Stimulated activated CD4-positive, alpha-beta T cell treated with anti-CD3 and anti-CD28 coated beads, TNF-alpha, amount 100 ng/mL, for 1 hour (primary cell): ENCODE measurements around the gene PDE4B.

Experiments used
- DNase-seq, 3 donors: peaks; one replicate each; pipeline ENCODE4 v3.0.0-alpha.2; 2020; ENCODE audit warnings: low read depth in 3 of 3, low spot score in 1 of 3

PDE4B gene

GRCh38 chr1:66253330-66253921 is 460.7 kb downstream of the PDE4B start:
- no peak for DNase-seq

GRCh38 chr1:66254785-66255184 is 462.1 kb downstream of the PDE4B start:
- no peak for DNase-seq

DNA sequence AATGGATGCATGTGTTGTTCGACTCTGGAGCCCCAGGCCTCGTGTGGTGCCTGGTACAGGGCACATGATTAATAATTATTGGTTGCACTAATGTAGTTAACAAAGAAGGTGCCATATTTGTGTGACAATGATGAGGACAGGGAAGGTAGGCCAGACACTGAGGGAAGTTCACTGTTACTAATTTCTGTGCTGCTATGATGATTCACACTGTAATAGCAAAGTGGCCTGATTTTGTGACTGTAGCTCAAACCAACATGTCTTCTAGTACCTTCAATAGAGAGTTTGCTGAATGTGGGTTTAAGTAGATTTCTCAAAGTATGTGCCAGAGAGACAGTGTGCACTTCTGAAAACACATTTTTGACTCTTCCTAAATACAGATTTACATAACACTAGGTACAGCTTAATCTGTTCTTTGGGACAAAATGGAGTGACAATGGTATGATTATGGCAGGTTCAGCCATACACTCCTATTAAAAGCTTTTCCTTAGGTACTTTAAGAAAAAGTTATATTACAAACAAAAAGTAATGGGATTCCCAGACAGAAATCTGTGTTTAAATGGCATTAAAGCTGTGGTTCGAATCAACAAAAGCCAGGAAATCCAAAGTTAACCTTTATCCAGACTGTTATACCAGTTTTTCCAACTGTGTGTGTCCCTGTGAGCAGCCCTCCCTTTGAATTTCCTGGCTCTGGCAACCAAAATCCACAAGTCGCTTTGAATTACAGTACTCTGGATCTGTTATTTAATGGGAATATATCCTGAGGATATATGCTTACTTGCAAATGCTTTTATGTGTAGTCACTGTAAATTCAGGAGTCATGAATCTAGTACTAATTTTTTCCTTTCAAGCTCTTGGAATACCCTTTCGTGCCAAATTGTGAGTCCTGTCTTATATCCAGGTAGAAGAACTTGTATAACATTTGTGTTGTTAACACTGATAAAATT is 464.2 kb downstream of the PDE4B start:
- no peak for DNase-seq

DNA sequence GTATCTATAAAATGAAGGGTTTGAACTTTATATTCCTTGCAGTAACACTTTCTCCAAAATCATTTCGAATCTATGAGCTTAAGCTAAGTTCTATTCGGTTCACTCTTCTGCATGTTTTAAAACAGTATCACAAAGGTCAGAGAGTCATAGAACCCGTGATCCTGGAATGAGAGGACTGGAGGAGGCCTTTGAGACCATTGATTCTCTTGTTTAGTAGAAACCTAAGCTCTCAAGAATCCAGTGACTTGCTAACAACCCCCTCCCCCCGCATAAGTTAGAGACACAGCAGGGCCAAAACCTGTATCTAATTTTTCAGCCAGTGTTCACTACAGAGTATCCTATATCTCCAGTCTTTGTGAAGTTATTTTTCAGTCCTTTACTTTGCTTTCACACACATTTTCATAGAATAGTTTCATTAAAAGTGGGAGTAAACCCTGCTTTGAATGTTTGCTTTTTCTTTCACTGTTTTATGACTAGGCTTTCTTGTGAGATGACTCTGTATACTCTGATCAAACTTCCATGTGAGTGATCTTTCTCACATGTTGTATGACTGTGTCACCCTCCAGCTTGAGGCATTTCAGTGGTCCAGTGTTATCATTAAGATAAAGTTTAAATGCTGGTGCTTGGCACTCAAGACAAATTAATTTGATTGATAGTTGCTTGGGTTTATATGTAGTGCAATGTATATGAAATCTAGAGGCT is 465.9 kb downstream of the PDE4B start:
- DNase-seq, result no peak

DNA sequence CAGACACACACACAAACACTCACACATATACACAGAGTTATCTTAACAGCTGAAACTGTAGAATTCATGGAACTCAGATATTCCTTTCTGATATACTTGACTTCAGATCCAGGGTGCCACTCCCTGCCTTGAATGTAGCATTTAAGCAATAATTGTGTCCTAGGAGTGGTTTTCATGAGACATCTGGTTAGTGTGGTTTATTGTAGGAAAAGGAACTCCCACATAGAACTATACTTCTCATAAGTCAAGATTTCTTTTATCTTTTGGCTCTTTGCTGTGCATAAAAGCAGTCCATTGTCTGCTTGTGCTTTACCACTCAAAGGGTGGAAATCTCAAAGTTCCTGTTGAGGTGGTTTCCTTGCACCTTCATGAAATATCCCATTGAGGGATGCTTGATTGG is 468.7 kb downstream of the PDE4B start:
- DNase-seq, result no peak

DNA sequence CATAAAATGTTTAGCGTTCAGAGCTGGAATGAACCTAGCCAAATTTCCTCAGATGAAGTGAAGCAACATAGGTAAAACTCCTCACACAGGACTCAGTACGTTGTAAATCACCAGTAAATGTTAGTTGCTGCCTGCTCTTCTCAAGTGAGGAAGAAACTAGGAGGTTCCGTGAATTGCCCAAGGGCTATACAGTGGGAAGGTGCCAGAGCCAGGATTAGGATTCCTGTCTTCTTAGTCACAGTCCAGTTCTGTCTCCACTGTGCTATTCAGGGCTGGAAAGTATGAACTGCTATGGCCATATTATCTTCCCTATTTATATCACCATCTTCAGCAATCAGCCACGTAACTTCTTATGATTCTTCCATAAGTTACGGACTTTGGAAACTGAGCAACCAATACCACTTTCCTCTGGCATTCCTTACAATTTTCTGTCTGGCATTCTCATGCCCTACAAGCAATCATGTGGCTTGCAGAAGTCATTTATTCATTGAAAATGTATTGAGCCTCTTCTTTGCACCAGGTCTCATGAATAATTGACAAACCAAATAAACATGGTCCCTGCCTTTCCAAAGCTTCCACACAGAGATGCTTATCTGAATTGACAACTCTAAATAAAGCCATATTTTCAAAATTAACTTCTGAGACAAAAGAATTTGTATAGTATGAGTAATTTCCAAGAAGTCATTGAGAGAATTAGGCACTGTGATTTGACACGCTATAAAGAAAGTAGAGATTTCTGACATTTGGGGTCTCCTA is 469.7 kb downstream of the PDE4B start:
- DNase-seq, result no peak

DNA sequence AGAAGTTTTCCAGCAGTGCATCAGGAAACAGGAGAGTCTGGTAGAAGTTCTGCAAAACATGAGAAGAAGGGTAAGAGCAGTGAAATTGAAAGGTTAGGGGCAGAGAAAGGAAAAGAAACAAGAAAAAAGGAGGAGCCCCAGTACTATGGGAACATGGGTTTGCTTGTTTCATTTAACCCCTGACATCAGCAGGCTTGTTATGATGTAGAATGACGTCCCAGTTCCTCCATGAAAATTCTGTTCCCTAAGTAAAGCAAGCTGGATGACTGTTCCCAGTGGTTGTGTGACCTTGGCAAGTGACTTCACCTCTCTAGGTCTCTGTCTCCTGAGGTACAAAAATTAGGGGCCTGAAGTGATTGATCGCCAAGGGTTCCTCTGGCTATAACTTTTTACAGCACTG is 472.6 kb downstream of the PDE4B start:
- no peak for DNase-seq

GRCh38 chr1:66265796-66266195 is 473.1 kb downstream of the PDE4B start:
- DNase-seq, result no peak

- DNase-seq, result no peak
These were observed 473.7 kb downstream of the PDE4B start for GRCh38 chr1:66266350-66266749.

GRCh38 chr1:66266756-66267155 is 474.1 kb downstream of the PDE4B start:
- DNase-seq, result no peak

GRCh38 chr1:66267201-66267940 is 474.7 kb downstream of the PDE4B start:
- DNase-seq, result no peak

DNA sequence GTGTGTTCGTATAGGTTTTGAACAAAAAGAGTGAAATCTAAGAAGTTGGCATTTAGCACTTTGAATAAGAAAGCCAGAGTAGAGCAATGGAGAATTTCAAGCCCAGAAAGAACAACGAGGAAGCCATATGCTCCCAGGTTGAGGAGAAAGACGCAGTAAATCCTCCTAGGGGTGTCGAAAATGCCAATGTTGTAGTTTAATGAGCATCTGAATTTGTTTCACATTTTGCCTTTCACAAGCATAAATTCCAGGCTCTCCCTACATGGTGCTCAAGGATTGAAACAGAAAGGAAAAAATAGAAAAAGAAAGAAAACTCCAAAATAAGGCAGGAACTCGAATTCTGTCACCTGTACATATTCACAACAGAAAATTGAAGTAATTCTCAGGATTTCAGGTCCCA is 476.5 kb downstream of the PDE4B start:
- DNase-seq, result no peak

GRCh38 chr1:66270119-66270812 is 477.6 kb downstream of the PDE4B start:
- DNase-seq, result no peak

DNA sequence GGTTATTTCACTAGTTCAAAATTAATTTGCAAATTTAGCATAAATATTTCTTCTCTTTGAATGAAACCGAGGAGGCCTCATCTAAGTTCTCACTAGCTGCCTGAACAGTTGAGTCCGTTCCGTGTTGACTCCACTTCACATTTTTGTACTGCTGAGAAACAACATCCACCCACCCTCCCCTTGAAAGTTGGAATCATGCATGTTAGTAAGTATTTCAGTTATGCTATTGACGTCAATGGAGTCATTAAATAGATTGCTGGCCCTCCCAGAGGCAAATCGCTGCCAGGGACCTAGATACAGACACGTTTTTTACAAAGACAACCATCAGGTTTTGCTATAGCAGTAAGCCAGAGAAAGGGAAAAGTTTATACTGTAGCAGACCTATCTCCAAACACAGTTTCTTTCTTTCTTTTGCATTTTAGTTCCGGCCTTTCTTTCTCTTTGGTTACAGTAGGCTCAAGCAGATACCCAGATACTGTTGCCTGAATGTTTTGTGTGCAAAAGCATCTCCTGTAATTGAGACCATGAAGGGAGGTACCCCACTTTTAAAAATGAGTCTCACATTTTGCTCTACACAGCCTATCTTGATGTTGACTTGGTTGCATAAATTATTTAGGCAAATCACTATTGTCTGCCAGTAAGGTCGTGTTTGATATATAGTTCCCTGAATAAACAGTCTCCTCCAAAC is 478.7 kb downstream of the PDE4B start:
- DNase-seq, result no peak

DNA sequence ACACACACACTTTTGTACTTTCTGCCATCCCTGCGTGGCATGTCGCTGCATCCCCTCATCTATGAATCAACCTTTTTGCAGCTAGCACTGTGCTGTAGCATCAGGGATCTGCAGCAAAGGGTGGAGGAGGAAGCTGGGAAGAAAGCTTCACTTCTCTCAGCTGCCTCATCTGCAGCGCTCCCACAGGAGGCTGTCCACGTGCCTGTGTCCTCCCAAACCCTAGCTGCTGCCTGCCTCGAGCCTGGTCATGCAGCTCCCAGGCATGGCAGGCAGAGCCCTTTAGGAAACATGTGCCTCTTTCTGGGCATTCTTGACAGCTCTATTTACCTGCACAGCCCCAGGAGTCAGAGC is 479.2 kb downstream of the PDE4B start:
- DNase-seq, result no peak

- DNase-seq, result no peak
These were observed 481.0 kb downstream of the PDE4B start for GRCh38 chr1:66273656-66274055.

- no peak for DNase-seq
These were observed 481.9 kb downstream of the PDE4B start for GRCh38 chr1:66274634-66275033.

GRCh38 chr1:66275083-66275482 is 482.4 kb downstream of the PDE4B start:
- DNase-seq, result no peak

DNA sequence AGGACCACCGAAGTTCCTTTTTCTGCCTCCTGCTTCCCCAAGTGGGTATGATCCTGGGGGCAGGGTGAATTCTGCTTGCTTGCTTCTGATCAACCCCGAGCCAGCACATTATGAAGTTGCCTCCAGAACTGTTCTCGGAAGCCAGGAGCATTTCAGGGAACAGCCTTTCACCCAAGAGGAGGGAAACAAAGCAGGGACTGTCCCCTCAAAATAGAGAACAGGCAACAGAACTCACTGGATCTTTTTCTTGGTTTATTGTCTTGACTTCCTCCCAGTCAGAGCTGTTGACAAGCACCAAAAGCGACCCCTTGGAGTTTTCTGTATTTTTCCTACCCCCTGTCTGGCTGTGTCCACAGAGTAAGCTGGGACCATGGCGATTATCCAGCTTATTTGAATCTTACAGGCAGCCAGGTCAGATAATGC is 482.9 kb downstream of the PDE4B start:
- no peak for DNase-seq

- no peak for DNase-seq
These were observed 483.5 kb downstream of the PDE4B start for GRCh38 chr1:66276218-66276617.
